ENCODE measurements around the gene GRID2.

Gene GRID2

DNA sequence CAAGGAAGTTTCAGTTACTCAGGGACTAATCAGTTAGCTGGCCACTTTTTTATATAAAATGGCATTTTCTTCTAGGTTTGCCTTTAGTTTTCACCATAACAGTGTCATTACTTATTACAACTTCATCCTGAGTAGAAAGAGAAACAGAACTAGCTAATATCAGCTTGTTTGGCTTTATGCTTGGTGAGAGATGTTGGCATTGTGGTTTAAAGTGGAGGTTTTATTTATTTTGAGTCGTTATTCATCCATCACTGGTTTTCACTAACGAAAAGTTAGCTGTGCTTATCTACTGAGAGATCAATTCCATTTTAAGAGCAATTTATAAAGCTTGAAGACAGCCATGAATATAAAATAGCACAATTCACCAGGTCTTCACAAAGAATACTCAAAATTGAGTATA, 714.5 kb downstream of the GRID2 start:
- no CpG with 5 or more reads among the region's 2 CpGs for WGBS (ENCODE audit: extremely low coverage, insufficient coverage, insufficient read length)
- H3K9me3 ChIP-seq (ENCODE audit: insufficient read depth, low read depth, low read length), result no peaks in the 10 kb centered on the region
- no peak overlapping the region for H2AFZ ChIP-seq (ENCODE audit: insufficient read depth, low read length, poor library complexity)
- no peak overlapping the region for H3K4me3 ChIP-seq (ENCODE audit: low read depth, low read length)
- H3K27me3 ChIP-seq (ENCODE audit: insufficient read depth, low read length), result no peaks in the 10 kb centered on the region
- no peaks in the 10 kb centered on the region for H3K36me3 ChIP-seq (ENCODE audit: control insufficient read depth in 1 of 2, insufficient read depth in 2 of 2, low read length in 2 of 2)
- H3K79me2 ChIP-seq (ENCODE audit: control insufficient read depth, insufficient read depth, low read length, poor library complexity), result no peaks in the 10 kb centered on the region
- no peak overlapping the region for H3K27ac ChIP-seq (ENCODE audit: low read depth, low read length)
- H3K23ac ChIP-seq (ENCODE audit: low read length), result no peak overlapping the region
- no peak overlapping the region for H4K12ac ChIP-seq (ENCODE audit: low read depth, low read length)
- no peak overlapping the region for H3K9ac ChIP-seq (ENCODE audit: low read length)
- H3K18ac ChIP-seq (ENCODE audit: low read length), result no peak overlapping the region
- H2BK120ac ChIP-seq (ENCODE audit: insufficient read depth, low read length, poor library complexity), result no peak overlapping the region
- H2BK12ac ChIP-seq (ENCODE audit: low read length), result no peak overlapping the region
- no peak for DNase-seq
- H3K14ac ChIP-seq (ENCODE audit: low read length), result no peak overlapping the region
- H3K79me1 ChIP-seq (ENCODE audit: low read length), result no peaks in the 10 kb centered on the region
- H2BK5ac ChIP-seq (ENCODE audit: low read depth, low read length, poor library complexity), result no peak overlapping the region
- H3K4me2 ChIP-seq (ENCODE audit: low read length), result no peak overlapping the region
- no peaks in the 10 kb centered on the region for H3K4me1 ChIP-seq (ENCODE audit: control insufficient read depth in 1 of 2, insufficient read depth in 2 of 2, low read length in 2 of 2)
- H4K91ac ChIP-seq (ENCODE audit: low read depth, low read length), result no peak overlapping the region
- no peak overlapping the region for H2AK5ac ChIP-seq (ENCODE audit: low read length)
- H3K4ac ChIP-seq (ENCODE audit: low read depth, low read length), result no peak overlapping the region
- H4K8ac ChIP-seq (ENCODE audit: low read depth, low read length), result no peak overlapping the region

GRCh38 chr4:93018806-93019205, 715.0 kb downstream of the GRID2 start:
- no peak overlapping the region for H3K23ac ChIP-seq (ENCODE audit: low read length)
- no peak overlapping the region for H3K14ac ChIP-seq (ENCODE audit: low read length)
- no peaks in the 10 kb centered on the region for H3K79me1 ChIP-seq (ENCODE audit: low read length)
- H3K79me2 ChIP-seq (ENCODE audit: control insufficient read depth, insufficient read depth, low read length, poor library complexity), result no peaks in the 10 kb centered on the region
- no peak overlapping the region for H3K4me3 ChIP-seq (ENCODE audit: low read depth, low read length)
- no peaks in the 10 kb centered on the region for H3K4me1 ChIP-seq (ENCODE audit: control insufficient read depth in 1 of 2, insufficient read depth in 2 of 2, low read length in 2 of 2)
- no peak overlapping the region for H2AFZ ChIP-seq (ENCODE audit: insufficient read depth, low read length, poor library complexity)
- H3K27me3 ChIP-seq (ENCODE audit: insufficient read depth, low read length), result no peaks in the 10 kb centered on the region
- no peak overlapping the region for H4K91ac ChIP-seq (ENCODE audit: low read depth, low read length)
- H4K12ac ChIP-seq (ENCODE audit: low read depth, low read length), result no peak overlapping the region
- no peak overlapping the region for H3K9ac ChIP-seq (ENCODE audit: low read length)
- H2BK120ac ChIP-seq (ENCODE audit: insufficient read depth, low read length, poor library complexity), result no peak overlapping the region
- no peak overlapping the region for H3K27ac ChIP-seq (ENCODE audit: low read depth, low read length)
- no peak overlapping the region for H2AK5ac ChIP-seq (ENCODE audit: low read length)
- H3K36me3 ChIP-seq (ENCODE audit: control insufficient read depth in 1 of 2, insufficient read depth in 2 of 2, low read length in 2 of 2), result no peaks in the 10 kb centered on the region
- no peak for DNase-seq
- no peak overlapping the region for H4K8ac ChIP-seq (ENCODE audit: low read depth, low read length)
- no peak overlapping the region for H2BK5ac ChIP-seq (ENCODE audit: low read depth, low read length, poor library complexity)
- H2BK12ac ChIP-seq (ENCODE audit: low read length), result no peak overlapping the region
- no peak overlapping the region for H3K4me2 ChIP-seq (ENCODE audit: low read length)
- no peaks in the 10 kb centered on the region for H3K9me3 ChIP-seq (ENCODE audit: insufficient read depth, low read depth, low read length)
- H3K4ac ChIP-seq (ENCODE audit: low read depth, low read length), result no peak overlapping the region
- H3K18ac ChIP-seq (ENCODE audit: low read length), result no peak overlapping the region

- Histone ChIP-seq H3K36me3 (ENCODE audit: control insufficient read depth in 1 of 2, insufficient read depth in 2 of 2, low read length in 2 of 2) (no peaks in the 10 kb centered on the region), H4K8ac (ENCODE audit: low read depth, low read length) (no peak overlapping the region), H2BK12ac (ENCODE audit: low read length) (no peak overlapping the region), H3K27me3 (ENCODE audit: insufficient read depth, low read length) (no peaks in the 10 kb centered on the region), H3K79me2 (ENCODE audit: control insufficient read depth, insufficient read depth, low read length, poor library complexity) (no peaks in the 10 kb centered on the region), H4K91ac (ENCODE audit: low read depth, low read length) (no peak overlapping the region), H3K23ac (ENCODE audit: low read length) (no peak overlapping the region), H3K4ac (ENCODE audit: low read depth, low read length) (no peak overlapping the region), H3K27ac (ENCODE audit: low read depth, low read length) (no peak overlapping the region), H4K12ac (ENCODE audit: low read depth, low read length) (no peak overlapping the region), H2BK120ac (ENCODE audit: insufficient read depth, low read length, poor library complexity) (no peak overlapping the region), H2AK5ac (ENCODE audit: low read length) (no peak overlapping the region), H3K4me2 (ENCODE audit: low read length) (no peak overlapping the region), H3K9me3 (ENCODE audit: insufficient read depth, low read depth, low read length) (no peaks in the 10 kb centered on the region), H2BK5ac (ENCODE audit: low read depth, low read length, poor library complexity) (no peak overlapping the region), H3K18ac (ENCODE audit: low read length) (no peak overlapping the region), H3K9ac (ENCODE audit: low read length) (no peak overlapping the region), H3K4me3 (ENCODE audit: low read depth, low read length) (no peak overlapping the region), H3K79me1 (ENCODE audit: low read length) (no peaks in the 10 kb centered on the region), H3K14ac (ENCODE audit: low read length) (no peak overlapping the region), H3K4me1 (ENCODE audit: control insufficient read depth in 1 of 2, insufficient read depth in 2 of 2, low read length in 2 of 2) (no peaks in the 10 kb centered on the region), H2AFZ (ENCODE audit: insufficient read depth, low read length, poor library complexity) (no peak overlapping the region)
- WGBS (ENCODE audit: extremely low coverage, insufficient coverage, insufficient read length), result no CpG with 5 or more reads among the region's 1 CpG
- no peak for DNase-seq
These were observed 726.0 kb downstream of the GRID2 start for GRCh38 chr4:93029769-93030168.

GRCh38 chr4:93030670-93031069, 726.9 kb downstream of the GRID2 start:
- Histone ChIP-seq H4K8ac (ENCODE audit: low read depth, low read length) (no peak overlapping the region), H3K9ac (ENCODE audit: low read length) (no peak overlapping the region), H3K27ac (ENCODE audit: low read depth, low read length) (no peak overlapping the region), H4K12ac (ENCODE audit: low read depth, low read length) (no peak overlapping the region), H3K4me2 (ENCODE audit: low read length) (no peak overlapping the region), H2AK5ac (ENCODE audit: low read length) (no peak overlapping the region), H3K23ac (ENCODE audit: low read length) (no peak overlapping the region), H2BK12ac (ENCODE audit: low read length) (no peak overlapping the region), H3K9me3 (ENCODE audit: insufficient read depth, low read depth, low read length) (no peaks in the 10 kb centered on the region), H3K79me2 (ENCODE audit: control insufficient read depth, insufficient read depth, low read length, poor library complexity) (no peaks in the 10 kb centered on the region), H3K36me3 (ENCODE audit: control insufficient read depth in 1 of 2, insufficient read depth in 2 of 2, low read length in 2 of 2) (no peaks in the 10 kb centered on the region), H3K14ac (ENCODE audit: low read length) (no peak overlapping the region), H2BK5ac (ENCODE audit: low read depth, low read length, poor library complexity) (no peak overlapping the region), H3K4me1 (ENCODE audit: control insufficient read depth in 1 of 2, insufficient read depth in 2 of 2, low read length in 2 of 2) (no peaks in the 10 kb centered on the region), H3K4ac (ENCODE audit: low read depth, low read length) (no peak overlapping the region), H2BK120ac (ENCODE audit: insufficient read depth, low read length, poor library complexity) (no peak overlapping the region), H3K79me1 (ENCODE audit: low read length) (no peaks in the 10 kb centered on the region), H3K18ac (ENCODE audit: low read length) (no peak overlapping the region), H3K27me3 (ENCODE audit: insufficient read depth, low read length) (no peaks in the 10 kb centered on the region), H2AFZ (ENCODE audit: insufficient read depth, low read length, poor library complexity) (no peak overlapping the region), H3K4me3 (ENCODE audit: low read depth, low read length) (no peak overlapping the region), H4K91ac (ENCODE audit: low read depth, low read length) (no peak overlapping the region)
- WGBS (ENCODE audit: extremely low coverage, insufficient coverage, insufficient read length), result no CpG with 5 or more reads among the region's 3 CpGs
- DNase-seq, result no peak

Data from trophoblast cell (in vitro differentiated cells and primary cell).